ENCODE results near the gene PFDN2.

Gene PFDN2

GRCh38 chr1:161131523-161132409 lies 13.9 kb upstream of the PFDN2 start:
- ChIA-PET CTCF (no interaction called here), POLR2A (ENCODE audit: low non-redundant PET) (no interaction called here)
- no peak for TF ChIP-seq CTCF (conservative IDR thresholded peaks at IDR 0.05; ENCODE audit: low read depth)
- DNase-seq (ENCODE audit: low spot score) = peak; percentile 36
- H3K27ac ChIP-seq = peak overlapping the region; percentile 98

DNA sequence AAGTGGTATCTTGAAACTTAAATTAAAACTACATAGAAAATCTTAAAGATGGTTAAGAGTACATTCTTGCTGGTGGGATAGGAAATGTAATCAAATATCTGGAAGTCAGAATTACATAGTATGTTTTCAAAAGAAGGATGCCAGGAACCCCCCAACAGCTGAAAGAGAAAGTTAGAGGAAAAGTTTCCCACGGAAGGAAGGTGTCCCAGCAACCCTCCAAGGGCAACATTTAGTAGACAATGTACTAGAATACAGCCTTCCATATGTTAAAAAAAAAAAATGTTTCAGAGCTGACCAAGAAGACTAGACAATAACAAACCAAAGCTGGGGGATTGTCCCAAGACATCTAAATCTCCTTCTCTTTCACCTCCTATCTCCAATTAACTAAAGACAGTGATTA lies 12.4 kb upstream of the PFDN2 start:
- no peak for DNase-seq (ENCODE audit: low spot score)
- POLR2A ChIA-PET (ENCODE audit: low non-redundant PET) = no interaction called here
- H3K27ac ChIP-seq = no peak overlapping the region
- TF ChIP-seq CTCF (conservative IDR thresholded peaks at IDR 0.05; ENCODE audit: low read depth) = no peak
- CTCF ChIA-PET = no interaction called here

DNA sequence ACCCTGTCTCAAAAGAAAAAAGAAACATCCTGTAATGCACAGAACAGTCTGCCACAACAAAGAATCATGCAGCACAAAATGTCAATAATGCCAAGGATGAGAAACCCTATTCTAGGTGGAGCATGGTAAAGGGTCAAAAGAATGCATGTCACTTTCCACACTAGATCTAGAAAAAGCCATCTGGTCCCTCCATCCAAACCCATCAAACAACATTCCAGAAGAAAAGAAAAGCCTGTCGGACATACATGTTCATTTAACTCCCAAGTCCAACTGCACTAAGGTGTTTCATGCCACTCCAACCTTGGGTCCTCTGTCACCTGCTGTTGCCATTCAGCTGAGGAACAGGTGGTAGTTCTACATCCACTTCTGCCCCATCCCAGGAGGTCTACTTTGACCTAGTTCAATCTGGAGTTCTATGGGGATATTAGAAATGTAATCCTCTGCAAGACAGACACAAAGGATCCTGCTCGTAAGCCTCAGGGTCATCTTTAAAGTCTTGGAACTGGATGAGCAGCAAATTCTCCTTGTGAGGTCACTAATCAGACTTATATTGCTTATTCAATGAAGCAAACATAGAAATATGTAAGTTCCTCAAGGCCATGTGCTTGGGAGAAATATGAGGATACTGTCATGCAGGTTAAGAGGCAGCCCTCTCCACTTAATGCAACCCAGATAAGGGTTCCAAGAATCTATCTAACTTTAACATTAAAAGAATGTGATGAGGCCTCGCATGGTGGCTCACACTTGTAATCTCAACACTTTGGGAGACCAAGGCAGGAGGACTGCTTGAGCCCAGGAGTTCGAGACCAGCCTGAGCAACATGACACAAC lies 11.0 kb upstream of the PFDN2 start:
- POLR2A ChIA-PET (ENCODE audit: low non-redundant PET) = no interaction called here

DNA sequence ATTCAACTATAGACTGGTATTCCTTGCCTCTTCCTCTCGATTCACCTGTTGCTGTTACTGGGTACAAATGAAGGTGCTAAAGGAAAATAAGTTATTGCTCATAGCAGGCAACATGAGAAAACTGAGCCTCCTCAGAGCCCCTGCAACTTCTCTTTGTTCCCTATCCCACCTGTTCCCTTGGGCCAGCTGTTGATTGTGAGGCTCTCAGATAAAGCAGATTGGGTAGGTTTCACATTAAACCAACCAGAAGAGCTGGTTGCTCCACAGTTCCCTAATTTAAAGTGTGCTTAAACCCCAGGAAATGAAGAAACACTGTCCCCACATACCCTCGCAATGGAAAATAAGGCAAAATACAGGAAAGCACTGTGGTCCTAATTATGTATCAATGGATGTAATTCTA lies 9.8 kb upstream of the PFDN2 start:
- ChIA-PET POLR2A (ENCODE audit: low non-redundant PET) (no interaction called here), CTCF (no interaction called here)
- no peak overlapping the region for H3K27ac ChIP-seq
- no peak for DNase-seq (ENCODE audit: low spot score)
- no peak for TF ChIP-seq CTCF (conservative IDR thresholded peaks at IDR 0.05; ENCODE audit: low read depth)

More for the DNA sequence above, 11.0 kb upstream of the PFDN2 start:
- DNase-seq (ENCODE audit: low spot score) = no peak
- no peak overlapping the region for H3K27ac ChIP-seq
- no peak for TF ChIP-seq CTCF (conservative IDR thresholded peaks at IDR 0.05; ENCODE audit: low read depth)
- CTCF ChIA-PET = no interaction called here

GRCh38 chr1:161122967-161123366 lies 5.1 kb upstream of the PFDN2 start:
- peak overlapping the region; percentile 50 for H3K27ac ChIP-seq
- no peak for DNase-seq (ENCODE audit: low spot score)
- CTCF ChIA-PET = no interaction called here
- POLR2A ChIA-PET (ENCODE audit: low non-redundant PET) = no interaction called here
- no peak for TF ChIP-seq CTCF (conservative IDR thresholded peaks at IDR 0.05; ENCODE audit: low read depth)

- H3K27ac ChIP-seq = peak overlapping the region; percentile 43; the same call in 1 of the 2 replicates
- no peak for TF ChIP-seq CTCF (conservative IDR thresholded peaks at IDR 0.05; ENCODE audit: low read depth)
- CTCF ChIA-PET = interaction anchor here (0.6 to 0.9 kb wide), 2 partner anchors 19 to 345 kb away, joined by 3 to 4 read pairs; no protein-coding TSS in a partner anchor
- no peak for DNase-seq (ENCODE audit: low spot score)
- POLR2A ChIA-PET (ENCODE audit: low non-redundant PET) = interaction anchor here (0.6 kb wide), 1 partner anchor 11 kb away, joined by 6 read pairs; no protein-coding TSS in a partner anchor
These were observed 4.0 kb upstream of the PFDN2 start for GRCh38 chr1:161121834-161122233.
